GM18870 (cell line): ENCODE measurements around the gene IL1RN.

Source experiments
- ATAC-seq: cut with Tn5 transposase; IDR thresholded peaks from one replicate; pipeline ENCODE4 v1.9.1; 2021; ENCODE audit warnings: moderate library complexity; ENCODE audit not compliant: unreplicated experiment

IL1RN gene

GRCh38 chr2:113124984-113125855 is 2.2 kb upstream of the IL1RN start:
- ATAC-seq = no peak

- ATAC-seq = no peak
Measured at GRCh38 chr2:113127646-113128570, 510 bp downstream of the IL1RN start.

DNA sequence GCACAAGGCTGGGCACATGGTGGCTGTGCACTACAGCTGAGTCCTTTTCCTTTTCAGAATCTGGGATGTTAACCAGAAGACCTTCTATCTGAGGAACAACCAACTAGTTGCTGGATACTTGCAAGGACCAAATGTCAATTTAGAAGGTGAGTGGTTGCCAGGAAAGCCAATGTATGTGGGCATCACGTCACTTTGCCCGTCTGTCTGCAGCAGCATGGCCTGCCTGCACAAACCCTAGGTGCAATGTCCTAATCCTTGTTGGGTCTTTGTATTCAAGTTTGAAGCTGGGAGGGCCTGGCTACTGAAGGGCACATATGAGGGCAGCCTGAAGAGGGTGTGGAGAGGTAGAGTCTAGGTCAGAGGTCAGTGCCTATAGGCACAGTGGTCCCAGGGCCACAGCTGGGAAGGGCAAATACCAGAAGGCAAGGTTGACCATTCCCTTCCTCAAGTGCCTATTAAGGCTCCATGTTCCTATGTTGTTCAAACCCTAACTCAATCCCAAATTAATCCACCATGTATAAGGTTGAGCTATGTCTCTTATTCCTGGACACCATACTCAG is 2.2 kb downstream of the IL1RN start:
- no peak for ATAC-seq

- no peak for ATAC-seq
Measured at GRCh38 chr2:113131352-113132185, 4.2 kb downstream of the IL1RN start.

- ATAC-seq = no peak
Measured at GRCh38 chr2:113132414-113133021, 5.1 kb downstream of the IL1RN start.

DNA sequence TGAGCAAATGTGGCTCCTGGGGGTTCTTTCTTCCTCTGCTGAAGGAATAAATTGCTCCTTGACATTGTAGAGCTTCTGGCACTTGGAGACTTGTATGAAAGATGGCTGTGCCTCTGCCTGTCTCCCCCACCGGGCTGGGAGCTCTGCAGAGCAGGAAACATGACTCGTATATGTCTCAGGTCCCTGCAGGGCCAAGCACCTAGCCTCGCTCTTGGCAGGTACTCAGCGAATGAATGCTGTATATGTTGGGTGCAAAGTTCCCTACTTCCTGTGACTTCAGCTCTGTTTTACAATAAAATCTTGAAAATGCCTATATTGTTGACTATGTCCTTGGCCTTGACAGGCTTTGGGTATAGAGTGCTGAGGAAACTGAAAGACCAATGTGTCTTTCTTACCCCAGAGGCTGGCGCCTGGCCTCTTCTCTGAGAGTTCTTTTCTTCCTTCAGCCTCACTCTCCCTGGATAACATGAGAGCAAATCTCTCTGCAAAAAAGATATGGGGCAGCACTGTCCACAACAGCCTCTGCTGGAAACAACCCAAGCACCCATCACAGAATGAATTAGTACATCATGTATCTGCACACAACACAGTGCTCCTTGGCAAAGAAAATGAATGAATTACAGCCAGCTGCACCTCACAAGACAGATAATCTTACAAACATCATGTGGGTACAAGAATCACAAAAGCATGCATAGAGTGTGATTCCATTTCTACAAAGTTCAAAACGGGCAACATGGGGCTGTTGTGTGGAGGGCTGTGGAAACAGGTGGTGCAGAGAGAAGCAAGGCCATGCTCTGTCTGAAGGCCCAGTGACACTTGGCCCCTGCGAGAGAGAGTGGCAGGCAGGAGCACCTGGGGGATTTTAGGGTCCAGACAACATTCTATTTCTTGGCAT is 6.6 kb downstream of the IL1RN start:
- no peak for ATAC-seq

GRCh38 chr2:113134717-113135116 is 7.3 kb downstream of the IL1RN start:
- ATAC-seq = no peak

DNA sequence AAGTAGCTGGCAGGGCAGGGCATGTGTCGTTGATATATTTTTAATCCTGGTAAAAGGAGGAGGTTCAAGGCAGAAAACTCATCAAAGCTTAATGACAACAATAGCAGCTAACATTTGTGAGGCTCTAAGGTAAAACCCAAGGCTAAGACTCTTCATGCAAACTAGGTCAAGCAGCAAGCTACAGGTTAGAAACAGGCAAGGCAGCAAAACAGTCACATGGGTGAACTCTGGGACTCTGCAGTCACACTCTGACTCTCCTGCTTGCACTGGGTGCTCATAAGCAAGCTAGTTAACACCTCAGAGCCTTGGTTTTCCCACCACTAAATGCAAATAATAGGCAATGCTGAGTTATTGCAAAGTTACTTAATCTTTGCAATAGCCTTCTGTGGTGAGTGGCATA is 7.9 kb downstream of the IL1RN start:
- no peak for ATAC-seq

DNA sequence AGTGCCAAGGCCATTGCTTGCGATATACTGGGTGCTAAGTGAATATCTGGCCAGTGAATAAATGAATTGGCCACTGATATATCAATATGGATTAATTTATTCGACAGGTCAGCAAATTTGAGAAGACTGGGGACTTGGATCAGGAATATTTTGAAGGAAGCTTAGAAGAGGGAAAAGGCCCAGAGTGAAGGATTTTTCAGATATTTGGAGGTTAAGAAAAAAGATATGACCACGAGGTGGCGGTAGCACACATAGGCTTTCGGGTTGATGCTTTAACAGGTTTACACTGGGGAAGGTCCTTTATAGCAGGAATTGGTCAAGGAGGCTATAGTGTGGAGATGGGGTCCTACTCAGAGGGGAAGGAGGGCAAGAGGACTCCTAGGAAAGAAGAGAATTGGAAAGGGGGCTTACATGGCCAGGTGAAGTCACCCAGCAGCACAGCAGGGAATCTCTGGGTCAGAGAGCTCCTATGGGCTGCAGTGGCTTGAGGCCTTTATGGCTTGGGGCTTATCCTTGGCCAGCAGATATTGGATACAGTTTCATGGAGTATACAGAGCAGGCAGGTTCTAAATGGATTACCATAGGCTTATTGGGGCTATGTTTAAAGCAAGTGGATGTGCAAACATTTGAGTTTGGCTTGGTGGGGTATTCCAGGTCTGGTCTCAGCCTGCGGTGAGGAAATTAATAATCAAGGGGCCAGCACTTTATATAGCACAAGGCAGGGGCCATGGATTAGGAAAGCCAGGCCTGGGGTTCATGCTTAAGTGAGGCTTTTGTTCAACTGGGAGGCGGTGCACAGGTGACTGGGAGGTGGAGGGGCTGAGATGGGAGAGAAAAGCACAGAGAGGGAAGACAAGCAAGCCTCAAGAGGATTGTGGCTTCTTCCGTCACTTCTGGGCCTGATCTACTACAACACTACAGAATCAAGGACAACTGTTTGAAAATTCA is 9.7 kb downstream of the IL1RN start:
- no peak for ATAC-seq

DNA sequence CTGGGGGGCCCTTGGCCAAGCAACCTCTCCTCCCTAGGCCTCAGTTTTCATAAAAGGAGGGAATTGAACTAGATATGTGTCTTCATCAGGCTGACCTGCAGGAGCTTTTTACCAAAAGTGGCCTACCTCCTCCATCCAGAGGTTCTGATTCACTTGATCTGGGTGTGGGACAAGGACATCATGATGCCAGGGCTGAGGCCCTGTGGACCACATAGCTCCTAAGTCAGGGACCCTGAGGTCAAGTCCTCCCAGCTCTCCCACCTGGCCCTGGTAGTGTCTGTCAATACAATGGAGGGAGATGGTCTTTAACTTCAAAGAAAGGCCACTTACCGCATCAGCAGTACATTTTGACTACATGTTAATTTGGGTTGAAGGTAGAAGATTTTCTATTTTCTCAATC is 10.4 kb downstream of the IL1RN start:
- ATAC-seq = no peak

DNA sequence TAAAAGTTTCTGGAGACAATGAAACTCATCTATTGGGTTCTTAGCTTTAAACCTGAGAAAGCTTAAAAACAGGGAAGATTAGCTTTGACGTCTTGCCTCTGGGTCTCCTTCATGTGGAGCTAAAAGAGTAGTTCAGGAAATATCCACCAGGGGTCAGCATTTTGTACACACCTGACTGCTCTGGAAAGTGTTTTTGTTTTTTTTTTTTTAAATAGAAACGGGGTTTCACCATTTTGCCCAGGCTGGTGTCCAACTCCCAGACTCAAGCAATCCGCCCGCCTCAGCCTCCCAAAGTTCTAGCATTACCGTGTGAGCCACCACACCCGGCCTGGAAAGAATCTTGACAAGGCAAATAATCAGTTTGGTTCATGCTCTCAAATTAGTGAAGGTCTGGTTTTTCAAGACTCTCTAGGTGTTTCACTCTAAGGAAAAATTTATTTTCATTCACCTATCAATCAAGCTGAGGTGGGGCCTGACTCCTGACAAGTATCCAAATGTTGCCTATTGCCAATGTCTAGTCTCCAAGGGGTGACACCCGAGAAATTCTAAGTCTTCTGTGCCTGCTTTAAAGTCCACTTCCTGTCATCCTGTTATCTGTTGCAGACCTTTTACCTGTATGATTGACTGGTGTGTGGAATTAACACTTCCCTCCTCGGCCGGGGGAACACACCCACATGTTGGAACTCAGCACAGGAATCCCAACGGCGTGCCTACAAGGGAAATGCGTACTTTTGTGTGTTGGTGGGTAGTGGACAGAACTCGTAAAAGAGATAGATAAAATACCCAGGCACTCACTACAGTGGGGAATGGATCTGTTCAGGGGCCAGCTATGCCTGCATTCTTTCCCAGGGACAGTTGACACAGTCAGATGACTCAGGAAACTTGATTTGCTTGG is 11.3 kb downstream of the IL1RN start:
- ATAC-seq = peak; percentile 77

- ATAC-seq = no peak
Measured at GRCh38 chr2:113141451-113141850, 14.1 kb downstream of the IL1RN start.

GRCh38 chr2:113142290-113142689 is 14.9 kb downstream of the IL1RN start:
- no peak for ATAC-seq

DNA sequence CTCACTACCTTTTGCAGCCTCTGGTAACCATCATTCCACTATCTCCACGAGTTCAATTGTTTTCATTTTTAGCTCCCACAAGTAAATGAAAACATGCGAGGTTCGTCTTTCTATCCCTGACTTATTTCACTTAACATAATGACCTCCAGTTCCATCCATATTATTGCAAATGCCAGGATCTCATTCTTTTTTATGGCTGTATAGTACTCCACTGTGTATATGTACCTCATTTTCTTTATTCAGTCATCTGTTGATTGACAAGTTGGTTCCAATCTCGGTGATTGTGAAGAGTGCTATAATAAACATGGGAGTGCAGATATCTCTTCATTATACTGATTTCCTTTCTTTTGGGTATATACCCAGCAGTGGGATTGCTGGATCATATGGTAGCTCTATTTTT is 16.9 kb downstream of the IL1RN start:
- ATAC-seq = no peak

DNA sequence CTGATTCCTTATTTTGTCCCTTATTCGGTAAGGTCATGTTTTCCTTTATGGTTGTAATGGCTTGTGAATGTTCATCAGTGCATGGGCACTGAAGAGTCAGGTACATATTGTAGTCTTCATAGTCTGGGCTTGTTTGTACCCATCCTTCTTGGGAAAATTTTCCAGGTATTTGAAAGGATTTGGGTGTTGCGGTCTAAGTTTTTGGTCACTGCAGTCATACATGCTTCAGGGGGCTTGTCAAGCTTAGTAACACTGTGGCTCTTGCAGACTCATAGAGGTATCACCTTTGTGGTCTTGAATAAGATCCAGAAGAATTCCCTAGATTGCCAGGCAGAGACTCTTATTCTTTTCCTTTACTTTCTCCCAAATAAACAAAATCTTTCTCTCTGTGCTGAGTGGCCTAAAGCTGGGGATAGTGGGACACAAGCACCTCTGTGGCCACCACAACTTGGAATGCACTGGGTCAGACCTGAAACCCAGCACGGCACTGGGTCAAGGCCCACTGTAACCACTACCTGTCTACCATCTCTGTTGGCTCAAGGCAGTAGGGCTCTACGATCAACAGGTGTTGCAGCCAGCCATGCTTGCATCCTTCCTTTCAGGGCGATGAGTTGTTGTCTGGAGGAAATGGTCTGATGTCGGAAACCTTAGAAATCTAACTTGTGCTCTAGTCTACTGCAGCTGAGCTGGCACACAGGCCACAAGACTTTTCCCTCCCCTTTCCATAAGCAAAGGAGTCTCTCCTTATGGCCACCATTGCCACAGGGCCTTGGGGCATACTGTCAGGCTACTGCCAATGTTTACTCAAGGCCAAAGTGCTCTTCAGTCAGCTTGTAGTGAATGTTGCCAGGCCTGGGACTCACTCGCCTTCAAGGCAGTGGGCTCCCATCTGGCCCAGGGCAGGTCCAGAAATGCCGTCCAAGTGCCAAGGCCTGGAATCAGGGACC is 21.5 kb downstream of the IL1RN start:
- no peak for ATAC-seq
